Testis (tissue), 3 donors: Measurements from ENCODE around the gene SLMAP. TPM values are rescaled to one million over a fixed set of nuclear protein-coding genes. Genes with fewer than 3 reads are reported as not detected.

ENCODE experiments used
- DNase-seq: peaks from one replicate; pipeline ENCODE4 v3.0.0-alpha.2; 2019
- H3K27ac ChIP-seq, 2 donors: fragments of 200-600 bp; sonication (generic); one replicate each; pipeline ENCODE4 v1.5.1; 2019
- H3K27me3 ChIP-seq: fragments of 200-600 bp; sonication (generic); one replicate; pipeline ENCODE4 v1.5.1; 2019
- H3K36me3 ChIP-seq: fragments of 200-600 bp; sonication (generic); one replicate; pipeline ENCODE4 v1.5.1; 2017; ENCODE audit warnings: low read depth; ENCODE audit errors: missing control alignments
- H3K4me1 ChIP-seq: fragments of 200-600 bp; sonication (generic); one replicate; pipeline ENCODE4 v1.5.1; 2019
- H3K4me3 ChIP-seq, 2 donors: fragments of 200-600 bp; sonication (generic); one replicate each; pipeline ENCODE4 v1.5.1; 2017 to 2019
- H3K9me3 ChIP-seq: fragments of 200-600 bp; sonication (generic); one replicate; pipeline ENCODE4 v1.5.1; 2017
- POLR2A ChIP-seq: fragments of 450-650 bp; IDR thresholded peaks from one replicate; pipeline ENCODE4 v1.6.1; 2017; ENCODE audit warnings: antibody characterized with exemption, mild to moderate bottlenecking, moderate library complexity
- WGBS, 2 donors: methylation state at CpG; one replicate each; pipeline ENCODE4 v1.1.5; 2018; 5-methylcytosine and 5-hydroxymethylcytosine counted together
- intact Hi-C: fragments of 100-400 bp; cut with DNase I; formaldehyde crosslinking; loops from one replicate; pipeline ENCODE4 v1.15.1; 2023; ENCODE audit warnings: low total_unique reads
- polyA plus RNA-seq: library from polyadenylated mRNA; stranded (reverse); fragments of 350-450 nt; fragmentation: Illumina TruSeq; extraction: RNeasy Lipid Tissue Mini Kit (QIAGEN cat#74804); gene quantifications from one replicate; pipeline ENCODE4 v1.2.3, GENCODE V29; 2014; ENCODE audit warnings: low read depth, low replicate concordance; ENCODE audit not compliant: insufficient read depth
- total RNA-seq, 2 donors: library from RNA; depleted of rRNA; stranded (reverse); fragments of >200 nt; gene quantifications; one replicate each; pipeline ENCODE4 v1.2.3, GENCODE V29; 2016
- TF ChIP-seq, protein P1 (sequence below), 3 experiments: fragments of 450-650 bp in 2 of 3; fragments of 200-600 bp in 1 of 3; sonication (generic) in 1 of 3; IDR thresholded peaks; one replicate each; pipeline ENCODE4 v1.5.1; 2016 to 2019; ENCODE audit warnings: antibody characterized with exemption in 3 of 3, mild to moderate bottlenecking in 2 of 3, moderate library complexity in 1 of 3

SLMAP gene
- total and polyA plus RNA-seq, 3 donors from 2014 or later = 58.8 to 126 (median 120) TPM

DNA sequence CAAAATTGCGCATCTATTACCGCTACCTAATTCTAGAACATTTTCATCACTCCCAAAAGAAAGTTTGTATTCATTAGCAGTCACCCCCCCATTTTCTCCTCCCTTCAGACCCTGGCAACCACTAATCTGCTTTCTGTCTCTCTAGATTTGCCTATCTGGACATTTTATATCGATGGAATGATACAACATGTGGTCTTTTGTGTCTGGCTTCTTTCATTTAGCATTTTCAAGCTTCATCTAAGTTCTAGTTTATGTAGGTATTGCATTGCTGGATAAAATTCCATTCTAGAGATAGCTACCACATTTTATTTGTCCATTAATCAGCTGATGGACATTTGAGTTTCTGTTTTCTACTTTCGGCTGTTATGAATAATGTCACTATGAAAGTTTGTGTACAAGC lies 38.4 kb downstream of the SLMAP start:
- Histone ChIP-seq H3K4me3 (no peak overlapping the region), H3K27me3 (no peaks in the 10 kb centered on the region), H3K9me3 (no peaks in the 10 kb centered on the region), H3K27ac (no peak overlapping the region), H3K4me1 (no peaks in the 10 kb centered on the region), H3K36me3 (no peaks in the 10 kb centered on the region)
- no peak for DNase-seq
- TF ChIP-seq, protein P1, sequence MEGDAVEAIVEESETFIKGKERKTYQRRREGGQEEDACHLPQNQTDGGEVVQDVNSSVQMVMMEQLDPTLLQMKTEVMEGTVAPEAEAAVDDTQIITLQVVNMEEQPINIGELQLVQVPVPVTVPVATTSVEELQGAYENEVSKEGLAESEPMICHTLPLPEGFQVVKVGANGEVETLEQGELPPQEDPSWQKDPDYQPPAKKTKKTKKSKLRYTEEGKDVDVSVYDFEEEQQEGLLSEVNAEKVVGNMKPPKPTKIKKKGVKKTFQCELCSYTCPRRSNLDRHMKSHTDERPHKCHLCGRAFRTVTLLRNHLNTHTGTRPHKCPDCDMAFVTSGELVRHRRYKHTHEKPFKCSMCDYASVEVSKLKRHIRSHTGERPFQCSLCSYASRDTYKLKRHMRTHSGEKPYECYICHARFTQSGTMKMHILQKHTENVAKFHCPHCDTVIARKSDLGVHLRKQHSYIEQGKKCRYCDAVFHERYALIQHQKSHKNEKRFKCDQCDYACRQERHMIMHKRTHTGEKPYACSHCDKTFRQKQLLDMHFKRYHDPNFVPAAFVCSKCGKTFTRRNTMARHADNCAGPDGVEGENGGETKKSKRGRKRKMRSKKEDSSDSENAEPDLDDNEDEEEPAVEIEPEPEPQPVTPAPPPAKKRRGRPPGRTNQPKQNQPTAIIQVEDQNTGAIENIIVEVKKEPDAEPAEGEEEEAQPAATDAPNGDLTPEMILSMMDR (IDR thresholded peaks at IDR 0.05) = no peak
- no peak for TF ChIP-seq POLR2A
- 78 to 90% methylated on average over 4 of the region's 4 CpGs for WGBS, 2 donors
- intact Hi-C loops = no loop called here

DNA sequence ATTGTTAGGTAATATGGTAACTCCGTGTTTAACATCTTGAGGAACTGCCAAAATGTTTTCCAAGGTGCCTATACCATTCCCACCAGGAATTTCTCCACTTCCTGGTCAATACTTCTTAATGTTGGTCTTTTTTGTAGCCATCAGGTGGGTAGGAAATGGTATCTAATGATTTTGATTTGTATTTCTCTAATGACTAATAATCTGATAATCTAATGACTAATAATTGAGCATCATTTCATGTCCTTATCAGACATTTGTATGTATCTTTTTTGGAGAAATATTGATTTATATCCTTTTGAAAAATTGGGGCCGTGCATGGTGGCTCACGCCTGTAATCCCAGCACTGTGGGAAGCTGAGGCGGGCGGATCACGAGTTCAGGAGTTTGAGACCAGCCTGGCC lies 38.8 kb downstream of the SLMAP start:
- Histone ChIP-seq H3K36me3 (no peaks in the 10 kb centered on the region), H3K4me1 (no peaks in the 10 kb centered on the region), H3K27me3 (no peaks in the 10 kb centered on the region), H3K27ac (no peak overlapping the region), H3K9me3 (no peaks in the 10 kb centered on the region), H3K4me3 (no peak overlapping the region)
- no peak for TF ChIP-seq POLR2A
- TF ChIP-seq, protein P1 (IDR thresholded peaks at IDR 0.05) = no peak
- intact Hi-C loops = no loop called here
- DNase-seq = no peak
- WGBS, 2 donors = 95 to 96% methylated on average over 6 of the region's 6 CpGs

DNA sequence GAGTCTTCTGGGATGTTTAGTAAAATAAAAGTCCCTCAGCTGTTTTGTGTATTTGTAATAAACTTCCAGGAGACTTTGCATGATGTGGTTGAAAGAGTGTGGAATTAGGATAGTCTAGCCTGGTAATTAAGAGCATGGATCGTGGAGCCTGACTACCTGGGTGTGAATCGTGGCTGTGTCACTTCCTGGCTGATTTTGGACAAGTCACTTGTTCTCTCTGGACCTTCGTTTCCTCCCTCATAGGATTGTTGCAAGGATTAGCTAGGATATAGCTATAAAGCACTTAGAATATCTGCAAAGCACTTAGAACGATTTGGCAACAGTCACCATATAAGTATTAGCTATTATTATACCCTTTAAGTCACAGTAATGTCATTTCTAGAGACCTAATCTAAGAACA lies 40.2 kb downstream of the SLMAP start:
- TF ChIP-seq, protein P1 (IDR thresholded peaks at IDR 0.05) = no peak
- TF ChIP-seq POLR2A = no peak
- H3K4me1 ChIP-seq = no peaks in the 10 kb centered on the region
- DNase-seq = no peak
- no peaks in the 10 kb centered on the region for H3K36me3 ChIP-seq
- WGBS, 2 donors = 68 to 72% methylated on average over 4 of the region's 4 CpGs
- H3K4me3 ChIP-seq = no peak overlapping the region
- no peaks in the 10 kb centered on the region for H3K9me3 ChIP-seq
- no peaks in the 10 kb centered on the region for H3K27me3 ChIP-seq
- no peak overlapping the region for H3K27ac ChIP-seq
- intact Hi-C loops = no loop called here

DNA sequence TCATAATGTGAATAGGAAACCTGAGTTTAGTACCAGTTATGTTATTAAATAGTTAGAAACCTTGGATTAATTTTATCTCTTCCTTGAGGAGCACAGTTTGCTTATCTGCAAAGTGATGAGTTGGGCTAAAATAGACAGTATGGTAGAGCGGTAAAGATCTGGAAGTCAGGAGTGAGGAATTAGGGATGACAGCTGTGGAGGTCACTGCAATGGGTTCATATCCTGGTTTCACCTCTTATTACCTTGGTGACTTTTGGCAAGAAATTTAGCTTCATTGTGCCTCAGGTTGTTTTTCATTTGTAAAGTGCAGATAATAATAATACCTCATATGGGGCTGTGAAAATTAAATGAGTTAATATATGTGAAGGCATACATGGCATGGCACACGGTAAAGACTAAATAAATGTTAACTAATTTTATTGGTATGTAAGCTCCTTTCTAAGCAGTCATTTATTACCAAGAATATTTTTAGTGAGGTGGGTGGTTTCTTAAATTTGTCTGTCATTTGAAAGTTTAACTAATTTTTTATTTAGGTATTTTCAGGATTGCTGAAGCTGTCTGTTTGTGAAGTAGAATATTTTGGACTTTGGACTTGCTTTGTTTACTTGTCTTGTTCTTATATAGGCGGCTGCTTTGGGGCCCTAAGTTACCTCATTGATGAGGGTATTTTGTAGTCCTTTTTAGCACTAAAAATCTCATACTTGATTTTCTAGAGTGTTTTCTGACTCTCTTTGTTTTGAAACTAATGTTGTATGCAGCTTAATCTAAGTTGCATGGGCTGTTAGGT lies 41.8 kb downstream of the SLMAP start:
- Histone ChIP-seq H3K27me3 (no peaks in the 10 kb centered on the region), H3K4me1 (no peaks in the 10 kb centered on the region), H3K36me3 (no peaks in the 10 kb centered on the region), H3K4me3 (no peak overlapping the region), H3K9me3 (no peaks in the 10 kb centered on the region), H3K27ac (no peak overlapping the region)
- no peak for TF ChIP-seq POLR2A
- TF ChIP-seq, protein P1 (IDR thresholded peaks at IDR 0.05) = no peak
- intact Hi-C loops = no loop called here
- no peak for DNase-seq
- 84 to 88% methylated on average over 3 of the region's 3 CpGs for WGBS, 2 donors

DNA sequence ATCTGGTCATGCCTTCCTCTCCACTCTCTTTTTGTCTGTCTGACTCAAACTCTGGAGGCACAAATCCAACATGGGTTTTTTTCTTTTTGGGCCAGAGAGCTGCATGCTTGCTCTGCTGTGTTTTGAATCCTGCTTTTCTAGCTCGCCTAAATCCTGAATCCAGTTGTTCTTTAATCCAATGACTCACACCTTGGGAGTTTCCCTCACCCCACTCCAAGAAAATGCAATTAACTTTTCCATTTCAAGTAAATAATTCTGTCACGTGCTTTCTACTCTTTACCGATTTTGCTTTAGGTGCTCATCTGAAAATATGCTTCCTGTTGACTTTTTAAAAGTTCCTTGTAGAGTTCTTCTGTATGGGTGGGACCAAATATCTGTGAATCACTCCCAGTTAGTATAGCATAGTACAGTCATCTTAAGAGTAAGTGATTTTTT lies 47.6 kb downstream of the SLMAP start:
- Histone ChIP-seq H3K4me1 (no peaks in the 10 kb centered on the region), H3K27ac (no peak overlapping the region), H3K4me3 (no peak overlapping the region), H3K9me3 (no peaks in the 10 kb centered on the region), H3K27me3 (no peaks in the 10 kb centered on the region), H3K36me3 (no peaks in the 10 kb centered on the region)
- 24 to 42% methylated on average over 3 of the region's 3 CpGs for WGBS, 2 donors
- TF ChIP-seq, protein P1 (IDR thresholded peaks at IDR 0.05) = no peak
- no peak for TF ChIP-seq POLR2A
- intact Hi-C loops = no loop called here
- DNase-seq = no peak
